AG04450 (cell line): ENCODE results near the gene YIPF2. TPM values are rescaled to one million over a fixed set of nuclear protein-coding genes. Genes with fewer than 3 reads are reported as not detected.

ENCODE experiments used
- CTCF ChIA-PET: fragments of 300-600, 350-600 bp; formaldehyde crosslinking; extraction: SDS; loops from one replicate; lab custom pipeline; 2022; ENCODE audit warnings: antibody characterized with exemption, inconsistent platforms; lab: Charles Lee
- POLR2A ChIA-PET: fragments of 350-600 bp; formaldehyde crosslinking; extraction: SDS; loops from one replicate; lab custom pipeline; 2021; ENCODE audit warnings: antibody characterized with exemption, inconsistent platforms; lab: Yijun Ruan, JAX
- DNase-seq: peaks from one replicate; pipeline ENCODE4 v3.0.0-alpha.2; 2011; ENCODE audit warnings: low read depth, low spot score
- H3K27ac ChIP-seq: one replicate; pipeline ENCODE4 v1.5.1; 2012; ENCODE audit warnings: low read depth, low read length, control low read depth
- H3K27me3 ChIP-seq: one replicate; pipeline ENCODE4 v1.6.0; 2012; ENCODE audit warnings: low read length; ENCODE audit not compliant: control insufficient read depth, insufficient read depth
- H3K4me3 ChIP-seq: 2 replicates; pipeline ENCODE4 v1.5.1; 2011; ENCODE audit warnings: mild to moderate bottlenecking, low read depth, low read length, control low read depth
- H3K9me3 ChIP-seq: 2 replicates; pipeline ENCODE4 v1.5.1; 2012; ENCODE audit warnings: low read length; ENCODE audit not compliant: control insufficient read depth, insufficient read depth
- polyA plus RNA-seq: library from polyadenylated mRNA; depleted of rRNA; stranded (reverse); fragments of >200 nt; gene quantifications from 2 replicates; pipeline ENCODE4 v1.2.3, GENCODE V29; 2011
- TF ChIP-seq, protein P1 (sequence below): IDR thresholded peaks from 2 replicates; pipeline ENCODE4 v1.5.1; 2011; ENCODE audit warnings: low read depth, low read length, control low read depth, inconsistent platforms

YIPF2 gene
- polyA plus RNA-seq, 1 experiment = 35.1 TPM

- Histone ChIP-seq H3K9me3 (no peaks in the 10 kb centered on the region; the same call in 1 of the 2 replicates), H3K4me3 (no peak overlapping the region), H3K27me3 (no peaks in the 10 kb centered on the region), H3K27ac (no peak overlapping the region)
- ChIA-PET CTCF (no interaction called here), POLR2A (no interaction called here)
- no peak for DNase-seq
- TF ChIP-seq, protein P1, sequence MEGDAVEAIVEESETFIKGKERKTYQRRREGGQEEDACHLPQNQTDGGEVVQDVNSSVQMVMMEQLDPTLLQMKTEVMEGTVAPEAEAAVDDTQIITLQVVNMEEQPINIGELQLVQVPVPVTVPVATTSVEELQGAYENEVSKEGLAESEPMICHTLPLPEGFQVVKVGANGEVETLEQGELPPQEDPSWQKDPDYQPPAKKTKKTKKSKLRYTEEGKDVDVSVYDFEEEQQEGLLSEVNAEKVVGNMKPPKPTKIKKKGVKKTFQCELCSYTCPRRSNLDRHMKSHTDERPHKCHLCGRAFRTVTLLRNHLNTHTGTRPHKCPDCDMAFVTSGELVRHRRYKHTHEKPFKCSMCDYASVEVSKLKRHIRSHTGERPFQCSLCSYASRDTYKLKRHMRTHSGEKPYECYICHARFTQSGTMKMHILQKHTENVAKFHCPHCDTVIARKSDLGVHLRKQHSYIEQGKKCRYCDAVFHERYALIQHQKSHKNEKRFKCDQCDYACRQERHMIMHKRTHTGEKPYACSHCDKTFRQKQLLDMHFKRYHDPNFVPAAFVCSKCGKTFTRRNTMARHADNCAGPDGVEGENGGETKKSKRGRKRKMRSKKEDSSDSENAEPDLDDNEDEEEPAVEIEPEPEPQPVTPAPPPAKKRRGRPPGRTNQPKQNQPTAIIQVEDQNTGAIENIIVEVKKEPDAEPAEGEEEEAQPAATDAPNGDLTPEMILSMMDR = no peak
Measured at GRCh38 chr19:10921199-10921909, 7.1 kb downstream of the YIPF2 start.

GRCh38 chr19:10920781-10921180 is 7.7 kb downstream of the YIPF2 start:
- no peaks in the 10 kb centered on the region; the same call in 1 of the 2 replicates for H3K9me3 ChIP-seq
- ChIA-PET POLR2A (no interaction called here), CTCF (no interaction called here)
- H3K27me3 ChIP-seq = no peaks in the 10 kb centered on the region
- no peak overlapping the region for H3K27ac ChIP-seq
- DNase-seq = no peak
- TF ChIP-seq, protein P1 = no peak
- H3K4me3 ChIP-seq = no peak overlapping the region

DNA sequence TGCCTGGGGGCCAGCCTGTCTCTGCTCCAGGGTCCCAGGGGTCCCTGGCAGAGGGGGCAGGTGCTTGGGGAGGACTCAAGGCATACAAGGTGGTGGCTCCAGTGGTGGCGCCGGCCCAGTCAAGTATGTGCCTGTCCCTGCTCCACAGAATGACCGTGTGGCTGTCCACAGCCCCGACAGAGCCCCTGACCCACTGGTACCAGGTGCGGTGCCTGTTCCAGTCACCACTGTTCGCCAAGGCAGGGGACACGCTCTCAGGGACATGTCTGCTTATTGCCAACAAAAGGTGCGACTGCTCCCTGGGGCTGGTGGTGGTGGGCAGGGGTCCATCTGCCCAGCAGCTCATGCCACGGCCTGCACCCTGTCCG is 8.2 kb downstream of the YIPF2 start:
- ChIA-PET CTCF (no interaction called here), POLR2A (no interaction called here)
- Histone ChIP-seq H3K27ac (no peak overlapping the region), H3K27me3 (no peaks in the 10 kb centered on the region), H3K9me3 (no peaks in the 10 kb centered on the region; the same call in 1 of the 2 replicates), H3K4me3 (no peak overlapping the region)
- DNase-seq = no peak
- TF ChIP-seq, protein P1 = no peak

DNA sequence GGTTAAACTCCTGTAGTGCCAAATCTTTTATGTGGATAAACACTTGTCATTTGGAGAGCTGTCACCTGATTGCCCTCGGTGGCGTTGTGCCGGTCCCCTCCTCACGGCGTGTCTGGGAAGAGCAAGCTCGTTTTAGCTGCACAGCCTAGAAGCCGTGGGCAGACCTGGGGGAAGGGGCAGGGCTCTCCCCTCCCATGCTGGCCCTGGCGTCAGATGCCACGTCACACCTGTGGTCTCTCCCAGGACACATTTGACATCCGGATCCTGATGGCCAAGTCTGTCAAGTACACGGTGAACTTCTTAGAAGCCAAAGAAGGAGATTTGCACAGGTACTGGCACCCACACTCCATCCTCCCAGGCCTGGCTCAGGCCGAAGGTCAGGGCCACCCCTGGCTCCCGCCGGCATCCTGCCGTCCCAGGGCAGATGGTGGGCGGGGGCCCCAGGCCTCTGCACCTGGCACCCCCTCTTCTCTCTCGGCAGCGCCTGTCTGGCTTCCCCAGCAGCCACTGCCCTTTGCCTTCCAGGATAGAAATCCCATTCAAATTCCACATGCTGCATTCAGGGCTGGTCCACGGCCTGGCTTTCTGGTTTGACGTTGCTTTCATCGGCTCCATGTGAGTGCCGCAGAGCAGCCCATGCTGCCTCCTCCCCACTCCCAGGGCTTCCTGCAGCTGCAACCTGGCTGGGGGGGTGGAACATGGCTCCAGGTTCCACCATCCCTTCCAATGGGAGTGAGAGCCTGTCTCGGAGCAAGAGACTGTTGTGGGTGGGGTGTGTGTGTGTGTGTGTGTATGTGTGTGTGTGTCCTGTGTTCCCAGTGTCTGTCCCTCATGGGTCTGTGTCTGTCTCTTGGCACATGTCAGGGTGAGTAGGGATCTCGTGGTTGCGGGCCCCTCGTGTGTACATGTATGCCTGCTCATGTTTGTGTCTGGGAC is 8.8 kb downstream of the YIPF2 start:
- no peaks in the 10 kb centered on the region; the same call in 1 of the 2 replicates for H3K9me3 ChIP-seq
- CTCF ChIA-PET = no interaction called here
- TF ChIP-seq, protein P1 = no peak
- H3K27ac ChIP-seq = no peak overlapping the region
- DNase-seq = no peak
- POLR2A ChIA-PET = no interaction called here
- H3K4me3 ChIP-seq = no peak overlapping the region
- H3K27me3 ChIP-seq = no peaks in the 10 kb centered on the region
